Lung (tissue), 12 donors: ENCODE data around the gene CCDC27. TPM values are rescaled to one million over a fixed set of nuclear protein-coding genes. Genes with fewer than 3 reads are reported as not detected.

Experiments
- ATAC-seq: fragments of 200-7000 bp; cut with Tn5 transposase; one replicate; pipeline ENCODE4 v1.9.1; 2020; ENCODE audit warnings: moderate number of reproducible peaks; ENCODE audit not compliant: insufficient read depth, low FRiP score
- DNase-seq, 3 donors: peaks; one replicate each; pipeline ENCODE4 v3.0.0-alpha.2; 2013 to 2017
- H3K27ac ChIP-seq, 2 donors: one replicate each; pipeline ENCODE4 v1.5.1; 2013; ENCODE audit warnings: mild to moderate bottlenecking in 2 of 2, moderate library complexity in 2 of 2, control low read depth in 1 of 2, inconsistent platforms in 1 of 2, low read depth in 1 of 2, low read length in 1 of 2
- H3K27me3 ChIP-seq, 3 donors: one replicate each; pipeline ENCODE4 v1.5.1; 2013; ENCODE audit warnings: low read length in 2 of 3; ENCODE audit not compliant: control insufficient read depth in 3 of 3, insufficient read depth in 3 of 3
- H3K36me3 ChIP-seq, 4 donors: one replicate each; pipeline ENCODE4 v1.5.1; 2013; ENCODE audit warnings: low read length in 4 of 4, mild to moderate bottlenecking in 1 of 4, moderate library complexity in 1 of 4; ENCODE audit not compliant: control insufficient read depth in 4 of 4, insufficient read depth in 4 of 4
- H3K4me1 ChIP-seq, 5 donors: one replicate each; pipeline ENCODE4 v1.5.1; 2013; ENCODE audit warnings: low read length in 5 of 5, mild to moderate bottlenecking in 2 of 5, moderate library complexity in 1 of 5; ENCODE audit not compliant: control insufficient read depth in 5 of 5, insufficient read depth in 5 of 5
- H3K4me3 ChIP-seq: one replicate; pipeline ENCODE4 v1.5.1; 2013; ENCODE audit warnings: mild to moderate bottlenecking, control low read depth, moderate library complexity
- H3K9ac ChIP-seq, 2 donors: one replicate each; pipeline ENCODE4 v1.5.1; 2013; ENCODE audit warnings: low read length in 2 of 2, control low read depth in 1 of 2; ENCODE audit not compliant: insufficient read depth in 1 of 2
- H3K9me3 ChIP-seq, 4 donors: one replicate each; pipeline ENCODE4 v1.5.1; 2013; ENCODE audit warnings: low read length in 3 of 4, mild to moderate bottlenecking in 1 of 4, moderate library complexity in 1 of 4; ENCODE audit not compliant: control insufficient read depth in 4 of 4, insufficient read depth in 3 of 4
- CTCF ChIP-seq: IDR thresholded peaks from 2 replicates; pipeline ENCODE4 v1.5.1; 2012; ENCODE audit warnings: mild to moderate bottlenecking; ENCODE audit errors: control extremely low read depth, extremely low read depth
- WGBS, 2 donors: extraction: QIAGEN DNeasy Blood & Tissue Kit; methylation state at CpG; one replicate each; pipeline ENCODE4 v1.1.7; 2013; 5-methylcytosine and 5-hydroxymethylcytosine counted together
- polyA plus RNA-seq, 2 donors: library from polyadenylated mRNA; stranded (reverse); fragments of 200-250 nt; gene quantifications; one replicate each; pipeline ENCODE4 v1.2.1, GENCODE V29; 2013
- total RNA-seq, 2 donors: library from RNA; depleted of rRNA in 1 of 2; stranded (reverse); fragments of >200 nt in 1 of 2; gene quantifications; one replicate each; pipeline ENCODE4 v1.2.1, GENCODE V29; 2014 to 2021
- donor health status: control.
- donor health status: control.
- donor health status: Bipolar disorder and iron deficiency.
- donor health status: healthy.
- donor health status: DM: yes; HTN: yes; CAD: no.

CCDC27 gene
- total and polyA plus RNA-seq, 4 donors, result not detected

- no peak overlapping the region for H3K4me3 ChIP-seq
- no peak overlapping the region for H3K9ac ChIP-seq
- H3K27me3 ChIP-seq, result peaks cover 0 to 4% (median 0%) of the 10 kb centered on the region in 3 donors
- ATAC-seq, result no peak
- peaks cover 0 to 22% (median 5%) of the 10 kb centered on the region in 5 donors for H3K4me1 ChIP-seq
- H3K36me3 ChIP-seq, result no peaks in the 10 kb centered on the region
- H3K27ac ChIP-seq, result no peak overlapping the region
- no peak for TF ChIP-seq CTCF
- WGBS, 2 donors, result 37 to 40% methylated on average over 31 to 33 of the region's 33 CpGs
- H3K9me3 ChIP-seq, result no peaks in the 10 kb centered on the region
- peak in 1 of 3 donors; percentile 22 for DNase-seq
Observed at GRCh38 chr1:3717041-3717714, 35.1 kb upstream of the CCDC27 start.

- no peak for TF ChIP-seq CTCF
- Histone ChIP-seq H3K9me3 (no peaks in the 10 kb centered on the region), H3K27ac (no peak overlapping the region), H3K4me3 (no peak overlapping the region), H3K9ac (no peak overlapping the region), H3K27me3 (peaks cover 0 to 4% (median 0%) of the 10 kb centered on the region in 3 donors), H3K4me1 (peaks cover 0 to 20% (median 5%) of the 10 kb centered on the region in 5 donors), H3K36me3 (no peaks in the 10 kb centered on the region)
- DNase-seq (peak; percentile 44 to 63 (median 48)), ATAC-seq (no peak)
- WGBS, 2 donors, result 41 to 42% methylated on average over 30 to 40 of the region's 40 CpGs
Observed at GRCh38 chr1:3717715-3718601, 34.3 kb upstream of the CCDC27 start.

GRCh38 chr1:3718764-3719163, 33.5 kb upstream of the CCDC27 start:
- DNase-seq, result no peak
- TF ChIP-seq CTCF, result no peak
- 82 to 85% methylated on average over 14 of the region's 14 CpGs for whole genome bisulfite sequencing, 2 donors
- no peak overlapping the region for H3K9ac ChIP-seq
- H3K4me3 ChIP-seq, result no peak overlapping the region
- peaks cover 0 to 12% (median 5%) of the 10 kb centered on the region in 5 donors for H3K4me1 ChIP-seq
- no peak for ATAC-seq
- no peaks in the 10 kb centered on the region for H3K9me3 ChIP-seq
- no peak overlapping the region for H3K27ac ChIP-seq
- H3K36me3 ChIP-seq, result no peaks in the 10 kb centered on the region
- H3K27me3 ChIP-seq, result peaks cover 0 to 4% (median 0%) of the 10 kb centered on the region in 3 donors
